ENCODE data around the gene LMO1.

LMO1 gene

DNA sequence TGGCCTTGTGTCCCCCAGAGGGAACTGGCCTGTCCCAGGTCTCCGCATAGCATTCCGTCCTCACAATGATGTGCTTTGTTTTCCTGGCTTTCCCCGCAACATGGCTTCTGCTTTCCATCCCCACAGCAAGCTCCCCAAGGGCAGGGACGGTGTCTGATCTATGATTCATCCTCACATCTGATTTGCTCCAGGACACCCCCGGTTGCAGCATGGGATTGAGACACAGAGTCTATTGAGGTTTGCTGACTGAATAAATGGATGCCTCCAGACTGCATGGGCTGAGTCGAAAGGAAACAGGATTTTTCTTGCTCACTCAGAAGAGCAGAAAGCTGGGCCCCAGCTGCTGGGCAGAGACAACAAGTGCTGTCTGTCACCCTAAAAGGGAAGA, 40.2 kb downstream of the LMO1 start:
- H3K4me1 ChIP-seq = peaks cover 0 to 3% (median 0%) of the 10 kb centered on the region in 4 donors
- H3K27ac ChIP-seq = no peak overlapping the region
- DNase-seq = no peak
- TF ChIP-seq, protein P1, sequence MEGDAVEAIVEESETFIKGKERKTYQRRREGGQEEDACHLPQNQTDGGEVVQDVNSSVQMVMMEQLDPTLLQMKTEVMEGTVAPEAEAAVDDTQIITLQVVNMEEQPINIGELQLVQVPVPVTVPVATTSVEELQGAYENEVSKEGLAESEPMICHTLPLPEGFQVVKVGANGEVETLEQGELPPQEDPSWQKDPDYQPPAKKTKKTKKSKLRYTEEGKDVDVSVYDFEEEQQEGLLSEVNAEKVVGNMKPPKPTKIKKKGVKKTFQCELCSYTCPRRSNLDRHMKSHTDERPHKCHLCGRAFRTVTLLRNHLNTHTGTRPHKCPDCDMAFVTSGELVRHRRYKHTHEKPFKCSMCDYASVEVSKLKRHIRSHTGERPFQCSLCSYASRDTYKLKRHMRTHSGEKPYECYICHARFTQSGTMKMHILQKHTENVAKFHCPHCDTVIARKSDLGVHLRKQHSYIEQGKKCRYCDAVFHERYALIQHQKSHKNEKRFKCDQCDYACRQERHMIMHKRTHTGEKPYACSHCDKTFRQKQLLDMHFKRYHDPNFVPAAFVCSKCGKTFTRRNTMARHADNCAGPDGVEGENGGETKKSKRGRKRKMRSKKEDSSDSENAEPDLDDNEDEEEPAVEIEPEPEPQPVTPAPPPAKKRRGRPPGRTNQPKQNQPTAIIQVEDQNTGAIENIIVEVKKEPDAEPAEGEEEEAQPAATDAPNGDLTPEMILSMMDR (IDR thresholded peaks at IDR 0.05) = no peak
- intact Hi-C loops (cut with DNase I; ENCODE audit: low total_unique reads) = no loop called here
- no peaks in the 10 kb centered on the region for H3K9me3 ChIP-seq
- no peaks in the 10 kb centered on the region for H3K36me3 ChIP-seq
- no peak overlapping the region for H3K4me3 ChIP-seq
- H3K27me3 ChIP-seq = peaks cover 0 to 11% of the 10 kb centered on the region in 2 donors

DNA sequence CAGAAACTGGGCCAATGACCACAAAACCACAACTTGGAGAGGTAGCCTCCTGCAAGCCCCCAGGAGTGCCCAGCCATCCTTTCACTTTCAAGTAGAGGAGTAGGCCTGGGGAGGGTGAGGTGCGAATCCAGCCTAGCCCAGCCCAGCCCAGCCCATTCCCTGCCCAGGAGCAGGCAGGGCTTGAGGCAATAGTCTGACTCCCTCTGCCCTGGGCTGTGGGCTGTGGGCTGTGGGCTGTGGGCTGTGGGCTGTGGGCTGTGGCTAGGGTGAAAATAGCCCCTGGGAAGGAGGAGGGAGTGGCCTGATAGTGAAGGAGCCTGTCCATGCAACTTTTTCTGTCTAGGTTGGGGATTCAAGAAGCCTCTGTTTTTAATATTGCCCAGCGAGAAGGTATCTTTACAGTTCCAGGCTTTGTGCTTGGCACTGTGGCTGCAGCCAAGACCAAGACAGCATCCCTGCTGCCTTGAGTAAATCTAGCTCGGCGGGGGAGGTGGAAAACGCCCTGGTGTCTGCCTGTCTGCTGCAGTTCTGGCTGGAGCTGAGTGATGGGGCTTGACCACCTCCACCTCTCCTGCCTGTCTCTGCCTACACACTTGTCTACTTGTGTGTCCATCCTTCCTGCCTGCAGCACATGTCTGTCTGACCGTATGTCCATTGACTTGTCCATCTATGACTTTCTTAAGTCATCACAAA, 40.7 kb downstream of the LMO1 start:
- H3K9me3 ChIP-seq = no peaks in the 10 kb centered on the region
- intact Hi-C loops (cut with DNase I; ENCODE audit: low total_unique reads) = no loop called here
- TF ChIP-seq, protein P1 (IDR thresholded peaks at IDR 0.05) = no peak
- no peaks in the 10 kb centered on the region for H3K36me3 ChIP-seq
- no peak overlapping the region for H3K4me3 ChIP-seq
- H3K27me3 ChIP-seq = peaks cover 0 to 11% of the 10 kb centered on the region in 2 donors
- no peak for DNase-seq
- peaks cover 0 to 3% (median 0%) of the 10 kb centered on the region in 4 donors for H3K4me1 ChIP-seq
- H3K27ac ChIP-seq = no peak overlapping the region

DNA sequence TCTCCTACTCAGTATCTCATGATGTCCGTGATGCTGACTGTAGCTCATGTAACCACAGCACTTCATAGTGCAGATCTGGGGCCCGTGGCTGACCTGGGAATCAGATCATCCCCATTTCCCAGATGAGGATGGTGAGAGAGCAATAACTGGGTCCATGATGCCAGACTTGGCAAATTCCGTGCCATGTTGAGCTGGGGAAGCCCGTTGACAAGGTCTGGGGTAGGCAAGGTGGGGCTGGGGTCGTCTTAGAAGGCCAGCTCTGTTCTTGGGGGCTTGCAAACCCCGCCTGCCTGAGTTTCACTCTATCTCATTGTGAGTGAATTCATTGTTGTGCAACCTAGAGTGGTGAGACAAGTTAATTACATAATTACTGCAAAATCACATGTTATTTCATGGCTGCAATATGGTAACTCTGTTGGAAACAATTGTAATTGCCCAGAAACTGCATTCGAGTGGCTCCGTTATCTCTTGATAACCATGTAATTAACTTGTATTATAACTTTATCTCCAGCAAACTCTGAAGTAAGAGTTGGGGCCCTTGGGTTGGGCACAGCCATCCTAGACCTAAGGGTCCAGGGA, 41.7 kb downstream of the LMO1 start:
- TF ChIP-seq, protein P1 (IDR thresholded peaks at IDR 0.05) = no peak
- DNase-seq = no peak
- intact Hi-C loops (cut with DNase I; ENCODE audit: low total_unique reads) = no loop called here
- Histone ChIP-seq H3K4me3 (no peak overlapping the region), H3K4me1 (peaks cover 0 to 3% (median 0%) of the 10 kb centered on the region in 4 donors), H3K27me3 (peaks cover 0 to 11% of the 10 kb centered on the region in 2 donors), H3K9me3 (no peaks in the 10 kb centered on the region), H3K36me3 (no peaks in the 10 kb centered on the region), H3K27ac (no peak overlapping the region)

DNA sequence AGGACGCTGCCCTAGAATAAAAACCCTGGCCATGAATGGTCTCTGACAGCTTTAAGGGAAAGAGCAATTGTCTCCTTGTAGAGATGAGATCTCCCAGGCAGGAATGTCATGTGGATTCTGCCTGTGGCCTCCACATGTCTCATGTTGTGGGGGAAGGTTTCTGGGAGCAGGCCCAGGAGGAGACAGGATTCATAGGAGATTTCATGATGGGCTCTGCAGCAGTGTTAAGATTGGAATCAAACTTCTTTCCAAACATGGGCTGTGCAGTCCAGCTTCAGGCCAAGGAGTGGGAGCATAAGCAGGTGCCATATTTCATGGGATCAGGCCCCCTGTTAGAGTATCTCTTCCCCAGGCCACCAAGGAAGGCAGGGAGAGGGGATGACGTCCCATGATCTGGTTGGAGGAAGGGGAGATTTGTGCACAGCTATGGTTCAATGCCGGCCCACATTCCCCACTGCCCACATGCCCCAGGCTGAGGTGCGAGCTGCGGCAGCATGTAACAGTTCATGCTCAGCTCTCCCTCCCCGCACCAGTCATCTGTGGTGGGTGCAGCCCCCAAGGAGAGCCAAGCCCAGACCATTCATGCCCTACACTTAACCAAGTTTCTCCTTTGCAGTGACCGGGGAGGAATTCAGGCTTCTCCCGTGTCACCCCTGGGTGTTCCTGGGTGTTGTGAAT, 42.5 kb downstream of the LMO1 start:
- no peaks in the 10 kb centered on the region for H3K36me3 ChIP-seq
- TF ChIP-seq, protein P1 (IDR thresholded peaks at IDR 0.05) = no peak
- H3K9me3 ChIP-seq = no peaks in the 10 kb centered on the region
- H3K27me3 ChIP-seq = peaks cover 0 to 11% of the 10 kb centered on the region in 2 donors
- peaks cover 0 to 3% (median 0%) of the 10 kb centered on the region in 4 donors for H3K4me1 ChIP-seq
- DNase-seq = no peak
- no peak overlapping the region for H3K27ac ChIP-seq
- H3K4me3 ChIP-seq = no peak overlapping the region
- intact Hi-C loops (cut with DNase I; ENCODE audit: low total_unique reads) = no loop called here

DNA sequence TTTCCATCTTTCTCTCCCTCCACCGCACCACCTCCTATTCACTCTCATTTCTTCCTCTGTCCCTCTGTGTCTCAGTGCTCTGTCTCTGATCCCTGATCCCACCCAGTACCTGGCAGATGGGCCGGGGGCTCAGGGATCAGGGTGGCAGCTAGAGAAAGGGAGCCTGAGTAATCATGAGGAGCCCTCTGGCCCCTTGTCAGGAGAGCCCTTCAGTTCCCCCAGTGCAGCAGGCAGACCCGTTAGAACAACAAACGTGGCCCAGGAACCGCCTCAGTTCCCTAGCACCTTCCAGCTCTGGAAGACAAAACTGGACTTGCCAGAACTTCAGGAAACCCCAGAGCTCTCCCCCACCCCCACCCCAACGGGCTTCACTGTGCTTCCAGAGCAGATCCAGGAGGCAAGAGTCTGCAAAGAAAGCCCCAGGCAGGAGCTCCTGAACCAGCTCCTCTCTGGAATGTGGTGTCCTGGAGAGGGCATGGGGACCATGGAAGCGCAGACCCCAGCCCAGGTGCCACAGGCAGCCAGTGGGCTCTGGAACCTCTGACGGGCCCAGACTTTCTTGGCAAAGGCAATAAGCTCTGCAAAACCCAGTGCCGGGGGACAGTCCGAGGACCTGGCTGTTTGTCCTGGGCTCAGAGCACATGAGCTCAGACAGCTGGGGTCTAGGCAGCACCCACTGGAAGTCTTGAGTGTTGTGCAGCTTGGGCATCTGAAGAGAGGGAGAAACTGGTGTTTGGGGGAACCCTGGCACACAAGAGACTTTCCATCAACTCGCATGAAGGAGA, 43.2 kb downstream of the LMO1 start:
- intact Hi-C loops (cut with DNase I; ENCODE audit: low total_unique reads) = no loop called here
- H3K27me3 ChIP-seq = peaks cover 0 to 11% of the 10 kb centered on the region in 2 donors
- DNase-seq = no peak
- TF ChIP-seq, protein P1 (IDR thresholded peaks at IDR 0.05) = no peak
- no peaks in the 10 kb centered on the region for H3K9me3 ChIP-seq
- no peaks in the 10 kb centered on the region for H3K4me1 ChIP-seq
- H3K27ac ChIP-seq = no peak overlapping the region
- H3K4me3 ChIP-seq = no peak overlapping the region
- H3K36me3 ChIP-seq = no peaks in the 10 kb centered on the region

Measured in tibial artery (tissue), 4 donors.